ENCODE measurements around the gene ARID3C.

- TF ChIP-seq SP1 (IDR thresholded peaks at IDR 0.05) (no peak), BHLHE40 (IDR thresholded peaks at IDR 0.05; ENCODE audit: borderline replicate concordance) (no peak), FOXK2 (IDR thresholded peaks at IDR 0.05) (no peak), HDGF (IDR thresholded peaks at IDR 0.05; ENCODE audit: borderline replicate concordance) (no peak), PKNOX1 (IDR thresholded peaks at IDR 0.05) (no peak), FOXA1 (IDR thresholded peaks at IDR 0.05) (no peak), ZNF384 (IDR thresholded peaks at IDR 0.05) (no peak), TARDBP (IDR thresholded peaks at IDR 0.05) (no peak), L3MBTL2 (conservative IDR thresholded peaks at IDR 0.05) (no peak), ARNT (IDR thresholded peaks at IDR 0.05) (no peak), FOXM1 (IDR thresholded peaks at IDR 0.05; ENCODE audit: borderline replicate concordance) (no peak), NFRKB (IDR thresholded peaks at IDR 0.05) (no peak), CTBP1 (IDR thresholded peaks at IDR 0.05; ENCODE audit: borderline replicate concordance) (no peak), ELF4 (IDR thresholded peaks at IDR 0.05) (no peak)
Observed at GRCh38 chr9:34600908-34601307, 28.0 kb downstream of the ARID3C start.

All from HEK293T (cell line).